Raji (cell line): Measurements from ENCODE around the gene PKHD1.

Experiments used
- POLR2A ChIP-seq: IDR thresholded peaks from 2 replicates; pipeline ENCODE4 v1.6.1; 2011; ENCODE audit warnings: low read depth, low read length, control low read depth; ENCODE audit not compliant: insufficient read depth

PKHD1 gene

GRCh38 chr6:52065621-52066020, 21.8 kb downstream of the PKHD1 start:
- TF ChIP-seq POLR2A, result no peak

- no peak for TF ChIP-seq POLR2A
Observed at GRCh38 chr6:52063584-52064344, 23.6 kb downstream of the PKHD1 start.

- no peak for TF ChIP-seq POLR2A
Observed at GRCh38 chr6:52061481-52061880, 25.9 kb downstream of the PKHD1 start.

GRCh38 chr6:52059821-52060220, 27.6 kb downstream of the PKHD1 start:
- no peak for TF ChIP-seq POLR2A

GRCh38 chr6:52055451-52055850, 32.0 kb downstream of the PKHD1 start:
- no peak for TF ChIP-seq POLR2A

GRCh38 chr6:52053038-52053695, 34.2 kb downstream of the PKHD1 start:
- no peak for TF ChIP-seq POLR2A

- no peak for TF ChIP-seq POLR2A
Observed at GRCh38 chr6:52050051-52050405, 37.4 kb downstream of the PKHD1 start.

- no peak for TF ChIP-seq POLR2A
Observed at GRCh38 chr6:52049252-52050050, 38.0 kb downstream of the PKHD1 start.

- TF ChIP-seq POLR2A, result no peak
Observed at GRCh38 chr6:52046456-52046855, 41.0 kb downstream of the PKHD1 start.

GRCh38 chr6:52045481-52045880, 41.9 kb downstream of the PKHD1 start:
- TF ChIP-seq POLR2A, result no peak

- no peak for TF ChIP-seq POLR2A
Observed at GRCh38 chr6:52045033-52045432, 42.4 kb downstream of the PKHD1 start.

GRCh38 chr6:52042141-52042885, 45.1 kb downstream of the PKHD1 start:
- TF ChIP-seq POLR2A, result no peak

- TF ChIP-seq POLR2A, result no peak
Observed at GRCh38 chr6:52041134-52041533, 46.3 kb downstream of the PKHD1 start.

GRCh38 chr6:52027699-52028098, 59.7 kb downstream of the PKHD1 start:
- TF ChIP-seq POLR2A, result no peak

- no peak for TF ChIP-seq POLR2A
Observed at GRCh38 chr6:52024451-52025068, 62.9 kb downstream of the PKHD1 start.

GRCh38 chr6:52022675-52023074, 64.7 kb downstream of the PKHD1 start:
- no peak for TF ChIP-seq POLR2A
